Endothelial cell of umbilical vein (primary cell): Measurements from ENCODE around the gene UPB1. TPM values are rescaled to one million over a fixed set of nuclear protein-coding genes. Genes with fewer than 3 reads are reported as not detected.

Experiments used
- BruUV-seq: library from RNA; stranded (reverse); fragments of 400-500 nt; replicated peaks from 2 replicates; lab custom pipeline; 2021; lab: Mats Ljungman, UMichigan
- CTCF ChIA-PET: fragments of 300-600, 350-600 bp; sonication (Branson Sonifier 250); formaldehyde crosslinking; loops from one replicate; lab custom pipeline; 2021; ENCODE audit warnings: antibody characterized with exemption, inconsistent platforms; lab: Charles Lee
- POLR2A ChIA-PET: fragments of 300-600, 350-600 bp; sonication (Branson Sonifier 250); formaldehyde crosslinking; loops from one replicate; lab custom pipeline; 2021; ENCODE audit warnings: antibody characterized with exemption, inconsistent platforms; lab: Charles Lee
- DNase-seq: peaks from one replicate; pipeline ENCODE4 v3.0.0-alpha.2; 2011; ENCODE audit warnings: low read depth, low spot score
- FAIRE-seq: peaks from 2 replicates; lab custom pipeline; 2011; peaks lifted over from hg19 to GRCh38; lab: Jason Lieb, UNC
- H2AFZ ChIP-seq: 2 replicates; pipeline ENCODE4 v1.6.0; 2012; ENCODE audit warnings: low read depth, low read length, control low read depth, inconsistent platforms
- H3K27ac ChIP-seq: 2 replicates; pipeline ENCODE4 v1.5.1; 2011; ENCODE audit warnings: low read depth, mild to moderate bottlenecking, control low read depth, low read length, moderate library complexity; ENCODE audit not compliant: insufficient read depth
- H3K27me3 ChIP-seq, 2 experiments: 2 replicates each; pipeline versions ENCODE4 v1.6.0 to v1.6.1; 2011; ENCODE audit warnings: low read length in 2 of 2, mixed read lengths in 1 of 2; ENCODE audit not compliant: control insufficient read depth in 2 of 2, insufficient read depth in 2 of 2
- H3K36me3 ChIP-seq, 2 experiments: 2 replicates in 1 of 2; 3 replicates in 1 of 2; pipeline ENCODE4 v1.5.1; 2011; ENCODE audit warnings: low read length in 2 of 2, mild to moderate bottlenecking in 1 of 2, moderate library complexity in 1 of 2; ENCODE audit not compliant: control insufficient read depth in 2 of 2, insufficient read depth in 2 of 2; ENCODE audit errors: extremely low read depth in 1 of 2
- H3K4me1 ChIP-seq: 3 replicates; pipeline ENCODE4 v1.5.1; 2011; ENCODE audit warnings: mild to moderate bottlenecking, low read length; ENCODE audit not compliant: control insufficient read depth, insufficient read depth; ENCODE audit errors: extremely low read depth
- H3K4me2 ChIP-seq: 2 replicates; pipeline ENCODE4 v1.6.1; 2011; ENCODE audit warnings: low read length, control low read depth, mixed read lengths; ENCODE audit not compliant: insufficient read depth
- H3K4me3 ChIP-seq, 3 experiments: fragments of 200-600 bp in 1 of 3; sonication (generic), shearing (Covaris generic) in 1 of 3; replicated peaks in 1 of 3; 2 replicates each; pipeline ENCODE4 v1.5.1; 2011 to 2016; ENCODE audit warnings: control low read depth in 3 of 3, low read length in 3 of 3, mild to moderate bottlenecking in 2 of 3, inconsistent platforms in 1 of 3, low read depth in 1 of 3, moderate library complexity in 1 of 3; ENCODE audit not compliant: insufficient read depth in 1 of 3
- H3K79me2 ChIP-seq: 2 replicates; pipeline ENCODE4 v1.6.0; 2012; ENCODE audit warnings: low read length, inconsistent platforms; ENCODE audit not compliant: control insufficient read depth, insufficient read depth
- H3K9ac ChIP-seq: replicated peaks from 2 replicates; pipeline ENCODE3; 2011; ENCODE audit warnings: low read length, control low read depth; ENCODE audit not compliant: insufficient read depth; ENCODE audit errors: extremely low read depth
- H3K9me1 ChIP-seq: replicated peaks from 3 replicates; pipeline ENCODE4 v1.6.0; 2011; ENCODE audit warnings: mild to moderate bottlenecking, low read length; ENCODE audit not compliant: control insufficient read depth, insufficient read depth; ENCODE audit errors: extremely low read depth
- H3K9me3 ChIP-seq: replicated peaks from 2 replicates; pipeline ENCODE4 v1.5.1; 2012; ENCODE audit warnings: low read length, inconsistent platforms; ENCODE audit not compliant: control insufficient read depth, insufficient read depth
- H4K20me1 ChIP-seq: replicated peaks from 2 replicates; pipeline ENCODE3; 2011; ENCODE audit warnings: mild to moderate bottlenecking, low read length; ENCODE audit not compliant: control insufficient read depth, insufficient read depth; ENCODE audit errors: extremely low read depth
- CTCF ChIP-seq, 2 donors: IDR thresholded peaks; 1 replicate in 1 of 2; 2 replicates in 1 of 2; pipeline ENCODE4 v1.5.1; 2011; ENCODE audit warnings: low read length in 2 of 2, mild to moderate bottlenecking in 2 of 2, moderate library complexity in 2 of 2, control low read depth in 1 of 2, inconsistent platforms in 1 of 2, low read depth in 1 of 2; ENCODE audit not compliant: insufficient read depth in 1 of 2; ENCODE audit errors: extremely low read depth in 1 of 2
- EZH2 ChIP-seq: IDR thresholded peaks from 2 replicates; pipeline ENCODE4 v1.6.1; 2012; ENCODE audit warnings: borderline replicate concordance, low read depth, mild to moderate bottlenecking, moderate library complexity, low read length, inconsistent platforms; ENCODE audit not compliant: severe bottlenecking
- FOS ChIP-seq: IDR thresholded peaks from 2 replicates; pipeline ENCODE4 v1.6.1; 2011; ENCODE audit warnings: mild to moderate bottlenecking, low read length, moderate library complexity, borderline replicate concordance; ENCODE audit not compliant: insufficient read depth
- GATA2 ChIP-seq: IDR thresholded peaks from 2 replicates; pipeline ENCODE4 v1.7.0; 2011; ENCODE audit warnings: low read depth, mild to moderate bottlenecking, moderate library complexity, mixed read lengths, low read length; ENCODE audit not compliant: insufficient read length, insufficient read depth
- JUN ChIP-seq: IDR thresholded peaks from 2 replicates; pipeline ENCODE4 v1.6.1; 2011; ENCODE audit warnings: borderline replicate concordance, low read depth; ENCODE audit not compliant: insufficient read length, insufficient read depth
- MYC ChIP-seq: IDR thresholded peaks from one replicate; pipeline ENCODE4 v1.6.1; 2011; ENCODE audit warnings: mild to moderate bottlenecking, low read depth, low read length
- POLR2A ChIP-seq: IDR thresholded peaks from 2 replicates; pipeline ENCODE4 v1.6.1; 2012; ENCODE audit warnings: low read depth, mild to moderate bottlenecking, control low read depth, low read length
- POLR2AphosphoS5 ChIP-seq: IDR thresholded peaks from 2 replicates; pipeline ENCODE4 v1.6.1; 2012; ENCODE audit warnings: low read depth, mild to moderate bottlenecking, control low read depth, low read length, moderate library complexity; ENCODE audit not compliant: insufficient read depth
- dilution Hi-C: fragments of 300-500 bp; cut with MboI; formaldehyde crosslinking; loops from one replicate; pipeline ENCODE4 v1.15.0; 2019; ENCODE audit warnings: low sequenced_read_pairs; ENCODE audit not compliant: extremely low pct_ligation_motif_present
- intact Hi-C: fragments of 100-400 bp; cut with micrococcal nuclease; formaldehyde crosslinking; loops from one replicate; pipeline ENCODE4 v1.10.0; 2022
- polyA plus RNA-seq, 4 experiments: library from polyadenylated mRNA; depleted of rRNA in 3 of 4; stranded (reverse) in 3 of 4; unstranded in 1 of 4; fragments of >200 nt; gene quantifications; 2 replicates each; pipeline versions ENCODE4 v1.2.1 to v1.2.3, GENCODE V29; 2011 to 2012; ENCODE audit warnings: missing spikeins in 1 of 4
- total RNA-seq: library from RNA; stranded (reverse); gene quantifications from 2 replicates; pipeline ENCODE4 v1.2.3, GENCODE V29; 2021
- TF ChIP-seq, protein P1 (sequence below): IDR thresholded peaks from 2 replicates; pipeline ENCODE4 v1.6.1; 2011; ENCODE audit not compliant: insufficient read depth, insufficient read length

UPB1 gene
- total and polyA plus RNA-seq, 2 donors (not counting 3 experiments of a cell fraction or from before 2014, with no cell fraction given) = 0.30 to 0.80 TPM

DNA sequence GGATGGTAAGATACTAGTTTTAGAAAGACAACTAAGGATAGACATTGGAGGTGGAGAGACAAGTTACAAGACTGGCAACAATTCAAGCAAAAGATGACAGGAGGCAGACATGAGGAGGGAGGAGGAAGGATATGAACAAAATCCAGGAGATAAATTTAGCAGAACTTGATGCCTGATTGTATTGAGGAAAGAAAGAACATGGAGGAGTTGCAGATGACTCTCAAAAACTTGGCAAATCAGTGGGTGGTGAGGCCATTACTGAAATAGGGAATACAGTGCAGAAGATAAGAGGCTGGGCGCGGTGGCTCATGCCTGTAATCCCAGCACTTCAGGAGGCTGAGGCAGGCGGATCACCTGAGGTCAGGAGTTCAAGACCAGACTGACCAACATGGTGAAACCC is 2.7 kb upstream of the UPB1 start:
- ChIA-PET CTCF (interaction anchor here (1.3 kb wide), 1 partner anchor 26 kb away, joined by 3 read pairs; no protein-coding TSS in a partner anchor), POLR2A (no interaction called here)
- no peak overlapping the region for H2AFZ ChIP-seq
- no peak overlapping the region for H3K4me3 ChIP-seq
- no peaks in the 10 kb centered on the region for H3K79me2 ChIP-seq
- H3K27ac ChIP-seq = no peak overlapping the region
- DNase-seq (no peak), FAIRE-seq (no peak)
- H4K20me1 ChIP-seq = no peaks in the 10 kb centered on the region
- no peaks in the 10 kb centered on the region for H3K36me3 ChIP-seq
- H3K4me2 ChIP-seq = no peak overlapping the region
- intact Hi-C loops (no loop called here), dilution Hi-C loops (no loop called here)
- H3K4me1 ChIP-seq = peaks cover 7% of the 10 kb centered on the region
- H3K9me1 ChIP-seq = no peaks in the 10 kb centered on the region
- peaks cover 0 to 15% of the 10 kb centered on the region in 2 experiments for H3K27me3 ChIP-seq
- no peak overlapping the region for H3K9ac ChIP-seq
- H3K9me3 ChIP-seq = no peaks in the 10 kb centered on the region
- no TSS peak for BruUV-seq
- TF ChIP-seq FOS = no peak
- no peak for TF ChIP-seq GATA2
- no peak for TF ChIP-seq POLR2A
- TF ChIP-seq JUN = no peak
- TF ChIP-seq CTCF (IDR thresholded peaks at IDR 0.05; ENCODE audit: extremely low read depth in 1 of 2, insufficient read depth in 1 of 2, low read depth in 1 of 2, low read length in 2 of 2) = no peak
- TF ChIP-seq MYC = no peak
- TF ChIP-seq EZH2 = no peak

GRCh38 chr22:24494167-24494527 is 985 bp upstream of the UPB1 start:
- H2AFZ ChIP-seq = peak overlapping the region; percentile 75
- no peaks in the 10 kb centered on the region for H3K36me3 ChIP-seq
- no peak for DNase-seq
- no peaks in the 10 kb centered on the region for H4K20me1 ChIP-seq
- FAIRE-seq = no peak
- POLR2A ChIA-PET = no interaction called here
- no peaks in the 10 kb centered on the region for H3K9me3 ChIP-seq
- H3K79me2 ChIP-seq = no peaks in the 10 kb centered on the region
- BruUV-seq = no TSS peak
- CTCF ChIA-PET = no interaction called here
- no peak overlapping the region for H3K9ac ChIP-seq
- peaks cover 7% of the 10 kb centered on the region for H3K4me1 ChIP-seq
- H3K27ac ChIP-seq = no peak overlapping the region
- TF ChIP-seq POLR2A (no peak), POLR2AphosphoS5 (no peak), GATA2 (no peak), FOS (no peak), EZH2 (no peak), MYC (no peak), JUN (no peak), CTCF (IDR thresholded peaks at IDR 0.05; ENCODE audit: extremely low read depth in 1 of 2, insufficient read depth in 1 of 2, low read depth in 1 of 2, low read length in 2 of 2) (no peak)
- TF ChIP-seq, protein P1, sequence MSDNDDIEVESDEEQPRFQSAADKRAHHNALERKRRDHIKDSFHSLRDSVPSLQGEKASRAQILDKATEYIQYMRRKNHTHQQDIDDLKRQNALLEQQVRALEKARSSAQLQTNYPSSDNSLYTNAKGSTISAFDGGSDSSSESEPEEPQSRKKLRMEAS = no peak
- H3K9me1 ChIP-seq = no peaks in the 10 kb centered on the region
- dilution Hi-C loops = no loop called here
- intact Hi-C loops = no loop called here
- no peak overlapping the region for H3K4me2 ChIP-seq
- H3K27me3 ChIP-seq = peaks cover 0 to 15% of the 10 kb centered on the region in 2 experiments
- H3K4me3 ChIP-seq = no peak overlapping the region
